HepG2 (cell line): Measurements from ENCODE around the gene FLYWCH1. TPM values are rescaled to one million over a fixed set of nuclear protein-coding genes. Genes with fewer than 3 reads are reported as not detected.

Experiments used
- HOXA3 ChIP-seq: sonication (generic); formaldehyde crosslinking; IDR thresholded peaks from 2 replicates; pipeline ENCODE4 v1.5.0; 2020; ENCODE audit warnings: missing genetic modification reagents
- KMT2B ChIP-seq: IDR thresholded peaks from 2 replicates; pipeline ENCODE4 v1.6.1; 2016; ENCODE audit warnings: missing genetic modification reagents, missing compliant biosample characterization
- MLXIP ChIP-seq: sonication (generic); formaldehyde crosslinking; IDR thresholded peaks from 2 replicates; pipeline ENCODE4 v1.9.0; 2021; ENCODE audit warnings: missing genetic modification reagents, borderline replicate concordance
- NONO ChIP-seq, 2 experiments: fragments of 450-650 bp in 1 of 2; sonication (generic) in 1 of 2; formaldehyde crosslinking in 1 of 2; IDR thresholded peaks in 1 of 2; conservative IDR thresholded peaks in 1 of 2; 2 replicates each; pipeline versions ENCODE4 v1.6.1 to v1.8.0; 2017 to 2022; ENCODE audit warnings: mild to moderate bottlenecking in 1 of 2, missing genetic modification reagents in 1 of 2, moderate library complexity in 1 of 2
- PATZ1 ChIP-seq: sonication (generic); formaldehyde crosslinking; IDR thresholded peaks from 2 replicates; pipeline ENCODE4 v1.4.0; 2020; ENCODE audit warnings: missing genetic modification reagents
- POLR2G ChIP-seq: fragments of 200-400 bp; formaldehyde crosslinking; IDR thresholded peaks from 2 replicates; pipeline ENCODE4 v1.6.1; 2018; ENCODE audit warnings: mild to moderate bottlenecking, low read depth, low read length, moderate library complexity
- RFXAP ChIP-seq: sonication (generic); formaldehyde crosslinking; IDR thresholded peaks from 2 replicates; pipeline ENCODE4 v1.4.0; 2020; ENCODE audit warnings: missing genetic modification reagents, borderline replicate concordance
- YY1 ChIP-seq: IDR thresholded peaks from 2 replicates; pipeline ENCODE4 v1.6.1; 2011; ENCODE audit warnings: low read length, low read depth, moderate library complexity, mild to moderate bottlenecking; ENCODE audit not compliant: insufficient read depth, insufficient replicate concordance
- ZBTB7A ChIP-seq: sonication (generic); formaldehyde crosslinking; IDR thresholded peaks from 2 replicates; pipeline ENCODE4 v1.8.0; 2022; ENCODE audit warnings: mild to moderate bottlenecking, missing genetic modification reagents
- ZKSCAN1 ChIP-seq: fragments of 150-350 bp; IDR thresholded peaks from 2 replicates; pipeline ENCODE4 v1.6.1; 2014; ENCODE audit warnings: low read length
- ZNF281 ChIP-seq: sonication (generic); formaldehyde crosslinking; IDR thresholded peaks from 2 replicates; pipeline ENCODE4 v1.4.0; 2020; ENCODE audit warnings: missing genetic modification reagents, borderline replicate concordance
- ZNF629 ChIP-seq: sonication (generic); formaldehyde crosslinking; conservative IDR thresholded peaks from 2 replicates; pipeline ENCODE4 v1.5.0; 2020; ENCODE audit warnings: missing genetic modification reagents
- ZNF703 ChIP-seq: sonication (generic); formaldehyde crosslinking; IDR thresholded peaks from 2 replicates; pipeline ENCODE4 v1.5.1; 2020; ENCODE audit warnings: missing genetic modification reagents, mild to moderate bottlenecking, moderate library complexity, borderline replicate concordance
- polyA plus RNA-seq, 8 experiments: library from polyadenylated mRNA; depleted of rRNA in 3 of 8; stranded (reverse) in 7 of 8; unstranded in 1 of 8; fragments of >200 nt; fragmentation: Illumina TruSeq in 4 of 8; extraction: Trizol in 4 of 8; gene quantifications; 2 replicates each; pipeline versions ENCODE4 v1.2.1 to v1.2.3, GENCODE V29; 2011 to 2016; ENCODE audit warnings: low read depth in 4 of 8, missing spikeins in 1 of 8, mixed read lengths in 1 of 8; ENCODE audit not compliant: insufficient read depth in 1 of 8
- total RNA-seq, 5 experiments: library from RNA; depleted of rRNA; stranded (reverse); fragments of >200 nt; fragmentation: Illumina TruSeq; extraction: Trizol; gene quantifications; 2 replicates each; pipeline ENCODE4 v1.2.3, GENCODE V29; 2016; ENCODE audit warnings: low read depth in 1 of 5

The FLYWCH1 gene
- total and polyA plus RNA-seq, 2 of the 13 experiments (the other 11 are each of a cell fraction or from before 2014, with no cell fraction given): 7.3 to 12.4 TPM

- TF ChIP-seq PATZ1 (CRISPR knock-in tag) (peak; percentile 84), ZNF629 (no peak), POLR2G (no peak), ZKSCAN1 (no peak), YY1 (peak; percentile 15), ZNF703 (CRISPR knock-in tag) (0 out of 2 replicates have a peak, but pooled peaks have one; percentile 43), NONO (IDR thresholded peaks at IDR 0.05) (no peak), NONO (CRISPR knock-in tag; conservative IDR thresholded peaks at IDR 0.05) (0 out of 2 replicates have a peak, but pooled peaks have one; percentile 2), MLXIP (no peak), HOXA3 (0 out of 2 replicates have a peak, but pooled peaks have one; percentile 12), ZBTB7A (CRISPR knock-in tag) (0 out of 2 replicates have a peak, but pooled peaks have one; percentile 59), RFXAP (CRISPR knock-in tag) (peak; percentile 60; the same call in 1 of the 2 replicates), ZNF281 (CRISPR knock-in tag) (peak; percentile 65; the same call in 1 of the 2 replicates), KMT2B (CRISPR knock-in tag) (no peak)
Observed at GRCh38 chr16:2964475-2965336, 53.0 kb downstream of the FLYWCH1 start (continued).
